Effector memory CD8-positive, alpha-beta T cell (primary cell): ENCODE results near the gene PTHLH.

Experiments used
- ATAC-seq: fragments of 150-1000 bp; cut with Tn5 transposase; replicated peaks from 2 replicates; pipeline ENCODE4 v1.10.0; 2021; ENCODE audit warnings: mild to moderate bottlenecking, moderate library complexity
- DNase-seq, 3 experiments: peaks; one replicate each; pipeline ENCODE4 v3.0.0; 2021
- H3K27ac Mint-ChIP-seq, 2 donors: one replicate each; pipeline ENCODE4 v1.8.0; 2022; ENCODE audit warnings: mild to moderate bottlenecking in 2 of 2, mixed read lengths in 2 of 2, moderate library complexity in 2 of 2
- H3K27me3 Mint-ChIP-seq, 2 donors: one replicate each; pipeline ENCODE4 v1.8.0; 2022; ENCODE audit warnings: mixed read lengths in 2 of 2
- H3K36me3 Mint-ChIP-seq: one replicate; pipeline ENCODE4 v1.8.0; 2022; ENCODE audit warnings: mild to moderate bottlenecking, moderate library complexity, mixed read lengths; ENCODE audit not compliant: insufficient read depth
- H3K4me1 Mint-ChIP-seq, 2 donors: one replicate each; pipeline ENCODE4 v1.8.0; 2022; ENCODE audit warnings: low read depth in 2 of 2, mixed read lengths in 2 of 2
- H3K4me3 Mint-ChIP-seq, 2 donors: one replicate each; pipeline ENCODE4 v1.8.0; 2022; ENCODE audit warnings: mild to moderate bottlenecking in 2 of 2, mixed read lengths in 2 of 2, moderate library complexity in 2 of 2
- H3K9me3 Mint-ChIP-seq, 2 donors: one replicate each; pipeline ENCODE4 v1.8.0; 2022; ENCODE audit warnings: mixed read lengths in 2 of 2

PTHLH gene

DNA sequence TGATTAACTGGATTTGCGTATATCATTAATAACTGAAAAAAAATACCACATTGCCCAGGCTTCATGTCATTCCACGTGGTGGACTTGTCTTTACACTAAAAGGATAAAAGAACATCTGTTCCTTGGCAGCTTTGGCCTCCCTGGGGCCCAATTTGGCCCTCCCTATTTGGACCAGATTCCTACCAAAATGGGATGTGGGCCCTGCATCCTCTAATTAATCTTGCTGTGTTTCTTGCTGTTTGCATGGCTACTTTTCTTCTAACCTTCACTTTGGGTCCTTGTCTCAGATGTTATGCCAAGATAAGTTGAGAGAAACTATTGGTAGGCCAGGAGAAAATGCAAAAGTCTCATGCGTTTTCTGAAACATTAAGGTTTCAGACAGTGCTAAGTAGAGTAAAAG is 57.5 kb downstream of the PTHLH start:
- Mint-ChIP-seq H3K36me3 (no peaks in the 10 kb centered on the region), H3K4me3 (no peak overlapping the region)
- no peak for ATAC-seq

DNA sequence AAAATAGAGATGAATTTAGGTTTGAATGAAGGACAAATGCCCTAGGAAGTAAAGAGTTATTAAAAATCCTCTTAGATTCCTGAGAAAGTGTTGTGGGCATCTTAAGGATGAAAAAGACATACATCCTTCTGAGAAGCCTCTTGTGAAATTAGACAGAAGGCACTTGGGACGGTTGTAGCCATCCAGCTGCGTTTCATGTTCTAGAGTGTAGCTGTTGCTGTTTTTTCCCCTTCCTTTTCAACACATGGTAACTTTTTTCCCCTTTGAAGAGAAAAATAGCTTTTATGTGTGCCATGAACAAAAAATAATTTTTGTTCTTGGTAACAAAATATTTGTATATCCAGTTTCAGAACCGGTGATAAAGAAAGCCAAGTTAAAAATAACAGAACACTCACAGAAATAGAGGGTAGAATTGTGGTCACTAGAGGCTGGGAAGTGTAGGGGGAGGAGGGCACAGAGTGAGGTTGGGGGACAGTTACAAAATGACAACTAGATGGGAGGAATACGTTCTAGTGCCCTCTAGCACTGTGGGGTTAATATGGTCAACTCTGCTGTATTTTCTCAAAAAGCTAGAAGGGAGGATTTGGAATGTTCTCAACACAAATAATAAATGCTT is 58.4 kb downstream of the PTHLH start:
- no peaks in the 10 kb centered on the region for H3K4me1 Mint-ChIP-seq
- H3K9me3 Mint-ChIP-seq: peaks cover 0 to 3% of the 10 kb centered on the region in 2 donors
- no peak overlapping the region for H3K4me3 Mint-ChIP-seq
- no peak for DNase-seq
- H3K27ac Mint-ChIP-seq: no peak overlapping the region
- H3K36me3 Mint-ChIP-seq: no peaks in the 10 kb centered on the region
- H3K27me3 Mint-ChIP-seq: peaks cover 8 to 34% of the 10 kb centered on the region in 2 donors
- ATAC-seq: no peak

More for the DNA sequence above, 57.5 kb downstream of the PTHLH start:
- H3K27ac Mint-ChIP-seq: no peak overlapping the region
- no peaks in the 10 kb centered on the region for H3K4me1 Mint-ChIP-seq
- peaks cover 8 to 28% of the 10 kb centered on the region in 2 donors for H3K27me3 Mint-ChIP-seq
- no peak for DNase-seq
- H3K9me3 Mint-ChIP-seq: peaks cover 0 to 3% of the 10 kb centered on the region in 2 donors

DNA sequence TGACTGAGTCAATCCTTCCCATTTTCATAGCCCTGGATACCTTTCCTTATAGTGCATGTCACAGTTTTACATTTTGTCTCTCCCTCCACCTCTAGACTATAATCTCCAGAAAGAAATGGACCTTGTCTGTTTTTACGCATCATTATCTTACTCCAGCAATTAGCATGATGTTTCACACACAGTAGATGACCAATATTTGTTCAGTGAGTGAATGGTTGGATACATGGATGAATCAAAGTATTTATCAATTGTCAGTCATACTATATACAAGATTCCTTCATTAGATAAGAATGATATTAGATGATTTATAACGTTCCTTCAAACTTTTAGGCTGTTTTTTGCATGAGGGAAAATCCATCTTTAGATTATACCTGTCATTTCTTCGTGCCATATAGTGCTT is 61.1 kb downstream of the PTHLH start:
- H3K27ac Mint-ChIP-seq: no peak overlapping the region
- ATAC-seq: no peak
- no peak for DNase-seq

More for the DNA sequence above, 61.1 kb downstream of the PTHLH start:
- no peaks in the 10 kb centered on the region for H3K4me1 Mint-ChIP-seq
- peaks cover 0 to 3% of the 10 kb centered on the region in 2 donors for H3K9me3 Mint-ChIP-seq
- peaks cover 8 to 24% of the 10 kb centered on the region in 2 donors for H3K27me3 Mint-ChIP-seq
- no peak overlapping the region for H3K4me3 Mint-ChIP-seq
- no peaks in the 10 kb centered on the region for H3K36me3 Mint-ChIP-seq
